Measurements from ENCODE around the gene NXF3.
"Not testable (repeated sequence)": the region's sequence is repeated elsewhere in the genome, so short reads cannot be mapped to it uniquely, and the experiment has no call there.

Gene NXF3

DNA sequence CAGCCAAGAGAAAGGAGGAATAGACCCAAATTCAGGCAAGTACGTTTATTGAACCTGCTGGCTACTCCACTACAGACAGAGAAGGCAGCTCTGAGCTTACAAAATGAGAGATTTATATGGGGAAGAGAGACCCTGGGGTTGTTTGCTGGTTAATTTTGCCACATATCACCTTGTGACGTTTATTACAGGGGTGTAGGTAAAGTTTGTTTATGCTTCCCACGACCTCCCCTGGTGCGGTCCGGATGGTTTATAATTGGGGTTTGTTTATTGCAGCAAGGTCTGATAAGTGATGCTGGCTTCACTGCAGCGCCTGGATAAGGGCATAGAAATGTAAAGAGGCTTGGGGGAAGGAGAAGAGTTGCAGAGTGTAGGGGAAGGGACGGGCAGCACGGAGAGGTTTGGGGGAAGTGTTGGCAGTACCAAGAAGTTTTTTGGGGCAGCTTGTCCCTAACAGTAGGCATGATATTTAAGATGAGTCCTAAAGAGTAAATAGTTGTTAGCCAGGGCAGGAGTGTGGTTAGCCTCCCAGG is 41.6 kb downstream of the NXF3 start:
- DNase-seq = no peak
- TF ChIP-seq, protein P1, sequence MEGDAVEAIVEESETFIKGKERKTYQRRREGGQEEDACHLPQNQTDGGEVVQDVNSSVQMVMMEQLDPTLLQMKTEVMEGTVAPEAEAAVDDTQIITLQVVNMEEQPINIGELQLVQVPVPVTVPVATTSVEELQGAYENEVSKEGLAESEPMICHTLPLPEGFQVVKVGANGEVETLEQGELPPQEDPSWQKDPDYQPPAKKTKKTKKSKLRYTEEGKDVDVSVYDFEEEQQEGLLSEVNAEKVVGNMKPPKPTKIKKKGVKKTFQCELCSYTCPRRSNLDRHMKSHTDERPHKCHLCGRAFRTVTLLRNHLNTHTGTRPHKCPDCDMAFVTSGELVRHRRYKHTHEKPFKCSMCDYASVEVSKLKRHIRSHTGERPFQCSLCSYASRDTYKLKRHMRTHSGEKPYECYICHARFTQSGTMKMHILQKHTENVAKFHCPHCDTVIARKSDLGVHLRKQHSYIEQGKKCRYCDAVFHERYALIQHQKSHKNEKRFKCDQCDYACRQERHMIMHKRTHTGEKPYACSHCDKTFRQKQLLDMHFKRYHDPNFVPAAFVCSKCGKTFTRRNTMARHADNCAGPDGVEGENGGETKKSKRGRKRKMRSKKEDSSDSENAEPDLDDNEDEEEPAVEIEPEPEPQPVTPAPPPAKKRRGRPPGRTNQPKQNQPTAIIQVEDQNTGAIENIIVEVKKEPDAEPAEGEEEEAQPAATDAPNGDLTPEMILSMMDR (IDR thresholded peaks at IDR 0.05; ENCODE audit: low read depth, low read length, missing control alignments) = no peak
- H3K27ac ChIP-seq = no peak overlapping the region
- H3K4me3 ChIP-seq (ENCODE audit: low read depth, low read length) = no peak overlapping the region
- H3K36me3 ChIP-seq (replicated peaks) = no peaks in the 10 kb centered on the region
- H3K27me3 ChIP-seq (replicated peaks) = no peaks in the 10 kb centered on the region
- in situ Hi-C loops (cut with HindIII; ENCODE audit: low pct_ligation_motif_present, low sequenced_read_pairs) = no loop called here

DNA sequence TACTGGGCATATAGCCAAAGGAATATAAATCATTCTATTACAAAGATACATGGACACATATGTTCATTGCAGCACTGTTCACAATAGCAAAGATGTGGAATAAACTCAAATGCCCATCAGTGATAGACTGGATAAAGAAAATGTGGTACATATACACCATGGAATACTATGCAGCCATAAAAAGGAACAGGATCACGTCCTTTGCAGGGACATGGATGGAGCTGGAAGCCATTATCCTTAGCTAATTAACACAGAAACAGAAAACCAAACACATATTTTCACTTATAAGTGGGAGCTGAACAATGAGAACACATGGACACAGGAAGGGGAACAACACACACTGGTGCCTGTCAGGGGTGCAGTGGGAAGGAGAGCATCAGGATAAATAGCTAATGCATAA is 59.6 kb downstream of the NXF3 start:
- DNase-seq; H3K27ac ChIP-seq; H3K27me3 ChIP-seq (replicated peaks); in situ Hi-C loops (cut with HindIII; ENCODE audit: low pct_ligation_motif_present, low sequenced_read_pairs); H3K4me3 ChIP-seq (ENCODE audit: low read depth, low read length); H3K36me3 ChIP-seq (replicated peaks): not testable (repeated sequence)

All from brain microvascular endothelial cell (primary cell).